Fibroblast of the aortic adventitia (primary cell): ENCODE measurements around the gene RSPH10B2. TPM values are rescaled to one million over a fixed set of nuclear protein-coding genes. Genes with fewer than 3 reads are reported as not detected.
"Not testable (repeated sequence)": the region's sequence is repeated elsewhere in the genome, so short reads cannot be mapped to it uniquely, and the experiment has no call there.

Experiments
- DNase-seq: peaks from one replicate; pipeline ENCODE4 v3.0.0-alpha.2; 2010; ENCODE audit warnings: low read depth
- H3K4me3 ChIP-seq: 2 replicates; pipeline ENCODE4 v1.5.1; 2011; ENCODE audit warnings: low read depth, mild to moderate bottlenecking, control low read depth, low read length, moderate library complexity
- CTCF ChIP-seq: IDR thresholded peaks from 2 replicates; pipeline ENCODE4 v1.5.1; 2011; ENCODE audit warnings: mild to moderate bottlenecking, low read length, control low read depth, inconsistent platforms; ENCODE audit not compliant: insufficient read depth
- total RNA-seq: library from RNA; depleted of rRNA; stranded (reverse); fragments of >200 nt; gene quantifications from 2 replicates; pipeline ENCODE4 v1.2.3, GENCODE V29; 2012; ENCODE audit warnings: low replicate concordance

RSPH10B2 gene
- total RNA-seq, 1 donor: not detected

DNA sequence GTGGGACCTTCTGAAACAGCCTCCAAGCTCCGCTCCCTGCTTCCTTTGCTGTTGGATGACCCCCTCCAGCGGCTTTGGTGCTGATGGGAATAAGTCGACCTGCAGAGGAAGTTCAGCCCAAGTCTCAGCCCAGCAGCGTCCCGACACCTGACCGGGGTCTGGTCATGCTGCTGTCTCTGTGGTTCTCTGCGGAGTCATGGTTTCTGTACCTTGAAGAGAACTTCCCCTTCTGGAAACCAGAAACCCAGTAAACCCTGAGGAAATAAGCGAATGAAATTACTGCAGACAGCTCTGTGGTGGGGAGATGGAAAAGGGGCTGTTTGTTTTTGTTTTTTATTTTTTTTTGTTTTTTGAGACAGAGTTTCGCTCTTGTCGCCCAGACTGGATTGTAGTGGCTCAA is 28.9 kb upstream of the RSPH10B2 start:
- no peak overlapping the region for H3K4me3 ChIP-seq
- no peak for DNase-seq
- no peak for TF ChIP-seq CTCF

DNA sequence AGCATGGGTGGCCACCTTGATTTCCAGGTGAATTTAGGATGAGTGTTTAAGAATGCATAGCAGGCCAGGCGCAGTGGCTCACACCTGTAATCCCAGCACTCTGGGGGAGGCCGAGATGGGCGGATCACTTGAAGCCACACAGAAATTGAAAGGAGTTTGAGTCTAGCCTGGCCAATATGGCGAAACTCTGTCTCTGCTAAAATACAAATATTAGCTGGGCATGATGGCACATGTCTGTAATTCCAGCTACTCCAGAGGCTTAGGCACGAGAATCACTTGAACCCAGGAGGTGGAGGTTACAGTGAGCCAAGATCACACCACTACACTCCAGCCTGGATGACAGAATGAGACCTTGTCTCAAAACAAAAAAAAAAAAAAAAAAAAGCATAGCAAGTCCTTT is 27.6 kb upstream of the RSPH10B2 start:
- H3K4me3 ChIP-seq, DNase-seq: not testable (repeated sequence)

GRCh38 chr7:6727663-6728062 is 26.2 kb upstream of the RSPH10B2 start:
- DNase-seq: no peak
- no peak overlapping the region for H3K4me3 ChIP-seq
- TF ChIP-seq CTCF: no peak

DNA sequence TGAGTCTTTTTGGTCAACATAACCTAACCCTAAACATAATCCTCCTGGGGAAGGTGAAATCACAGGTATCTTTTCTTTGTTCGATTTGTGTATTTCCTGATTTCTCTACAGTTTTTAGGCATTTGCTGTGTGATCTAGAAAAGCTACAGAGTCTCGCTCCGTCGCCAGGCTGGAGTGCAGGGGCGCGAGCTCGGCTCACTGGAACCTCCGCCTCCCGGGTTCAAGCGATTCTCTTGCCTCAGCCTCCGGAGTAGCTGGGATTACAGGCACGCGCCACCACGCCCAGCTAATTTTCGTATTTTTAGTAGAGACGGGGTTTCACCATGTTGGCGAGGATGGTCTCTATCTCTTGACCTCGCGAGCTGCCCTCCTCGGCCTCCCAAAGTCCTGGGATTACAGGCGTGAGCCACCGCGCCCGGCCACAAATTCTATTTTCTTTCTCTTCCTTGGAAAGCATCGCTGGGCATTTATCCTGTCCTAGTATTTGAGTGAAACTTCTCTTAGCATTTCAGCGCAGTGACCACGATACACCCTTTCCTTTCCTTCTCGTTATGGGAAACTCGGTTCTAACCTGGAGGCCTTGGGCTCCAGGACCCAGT is 24.9 kb upstream of the RSPH10B2 start:
- peak overlapping the region; percentile 87 for H3K4me3 ChIP-seq
- not testable (repeated sequence) for DNase-seq

DNA sequence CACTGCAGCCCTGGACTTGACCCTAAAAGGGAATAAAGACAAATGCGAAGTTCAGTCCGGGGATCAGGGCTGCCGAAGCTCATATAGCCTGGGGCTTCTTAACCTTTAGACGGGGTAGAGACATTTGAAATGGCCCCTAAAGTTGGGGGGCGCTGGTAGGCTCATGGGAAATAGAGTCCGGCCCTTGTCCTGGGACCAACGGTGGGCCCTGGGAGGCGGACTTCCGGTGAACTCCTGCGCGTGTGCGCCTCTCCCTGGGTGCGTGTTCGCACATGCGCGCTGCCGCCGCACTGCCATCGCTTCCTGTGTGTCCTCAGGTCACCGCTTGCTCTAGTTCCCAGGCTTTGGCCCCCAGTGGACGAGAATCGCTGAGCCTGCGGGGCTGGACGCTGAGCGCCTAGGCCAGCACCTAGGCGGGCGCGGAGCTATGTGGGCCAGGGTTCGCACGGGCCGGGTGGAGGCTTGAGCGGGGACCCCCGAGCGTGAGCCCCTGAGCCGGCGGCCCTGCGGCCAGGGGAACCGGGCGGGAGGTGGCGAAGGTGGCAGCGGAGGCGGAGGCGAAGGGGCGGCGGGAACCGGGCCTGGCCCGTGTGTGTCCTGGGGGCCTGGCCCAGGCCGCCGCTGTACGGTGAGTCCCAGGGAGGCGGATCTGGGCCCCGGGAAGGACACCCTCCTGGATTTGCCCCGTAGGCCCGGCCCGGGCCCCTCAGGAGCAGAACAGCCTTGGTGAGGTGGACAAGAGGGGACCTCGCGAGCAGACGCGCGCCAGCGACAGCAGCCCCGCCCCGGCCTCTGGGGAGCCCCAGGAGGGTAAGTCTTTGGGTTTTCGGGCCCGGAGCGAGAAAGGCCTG is 24.2 kb upstream of the RSPH10B2 start:
- H3K4me3 ChIP-seq: peak overlapping the region; percentile 87
- TF ChIP-seq CTCF: no peak
- DNase-seq: peak; percentile 91

DNA sequence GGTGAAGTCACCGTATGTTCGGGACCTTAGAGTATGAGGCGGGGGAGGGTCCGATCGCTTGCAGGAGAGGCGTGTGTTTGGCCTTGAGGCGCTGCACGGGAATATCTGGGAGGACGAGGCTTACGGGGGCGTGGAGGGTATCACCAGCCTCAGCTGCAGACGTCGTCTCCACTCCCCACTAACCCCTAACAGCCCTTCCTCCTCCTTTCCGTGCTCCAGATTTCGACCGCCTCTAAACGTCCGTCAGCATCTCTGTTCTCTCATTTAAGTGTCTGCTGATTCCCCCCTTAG is 23.6 kb upstream of the RSPH10B2 start:
- peak overlapping the region; percentile 87 for H3K4me3 ChIP-seq
- no peak for TF ChIP-seq CTCF
- DNase-seq: no peak

DNA sequence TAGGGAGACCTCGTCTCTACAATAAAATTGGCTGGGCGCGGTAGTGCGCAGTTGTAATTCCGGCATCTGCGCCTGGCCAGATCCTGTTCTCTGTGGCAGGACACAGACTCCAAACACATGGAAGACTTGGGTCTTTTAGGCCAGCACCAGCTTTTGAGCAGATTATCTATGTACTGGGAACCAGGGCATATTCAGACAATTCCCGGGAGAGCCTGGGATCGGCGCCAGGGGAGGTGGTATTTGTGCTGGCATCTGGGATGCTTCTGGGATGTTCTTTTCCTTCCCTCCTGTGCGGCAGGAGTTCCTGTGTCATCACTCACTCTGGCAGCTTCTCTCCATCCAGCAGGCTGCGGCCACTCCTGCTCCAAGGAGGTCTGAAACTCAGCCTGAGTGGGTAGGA is 15.5 kb upstream of the RSPH10B2 start:
- not testable (repeated sequence) for DNase-seq, H3K4me3 ChIP-seq

GRCh38 chr7:6744410-6745100 is 9.3 kb upstream of the RSPH10B2 start:
- not testable (repeated sequence) for DNase-seq, H3K4me3 ChIP-seq

DNA sequence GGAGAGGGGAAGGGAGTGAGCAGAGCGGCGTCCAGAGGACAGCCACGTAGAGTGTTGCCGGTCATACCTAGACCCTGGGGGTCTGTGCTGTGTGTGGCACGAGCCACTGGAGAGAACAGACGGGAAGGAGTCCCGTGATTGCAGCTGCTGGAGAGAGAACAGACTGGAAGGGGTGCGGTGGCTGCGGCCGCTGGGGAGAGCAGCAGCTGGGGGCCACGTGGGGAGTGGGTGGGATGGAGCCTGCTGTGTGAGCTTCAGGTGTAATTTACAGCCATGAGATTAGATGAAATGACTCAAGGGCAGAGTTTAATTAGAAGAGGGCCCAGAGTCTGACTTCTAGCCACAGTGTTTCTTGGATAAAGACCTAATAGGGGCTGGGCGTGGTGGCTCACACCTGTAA is 4.6 kb upstream of the RSPH10B2 start:
- DNase-seq, H3K4me3 ChIP-seq: not testable (repeated sequence)

GRCh38 chr7:6750173-6750572 is 3.7 kb upstream of the RSPH10B2 start:
- DNase-seq, H3K4me3 ChIP-seq: not testable (repeated sequence)

- not testable (repeated sequence) for H3K4me3 ChIP-seq, DNase-seq
Measured at GRCh38 chr7:6761186-6761585, 7.3 kb downstream of the RSPH10B2 start.

- not testable (repeated sequence) for DNase-seq, H3K4me3 ChIP-seq
Measured at GRCh38 chr7:6781581-6781980, 27.7 kb downstream of the RSPH10B2 start.

DNA sequence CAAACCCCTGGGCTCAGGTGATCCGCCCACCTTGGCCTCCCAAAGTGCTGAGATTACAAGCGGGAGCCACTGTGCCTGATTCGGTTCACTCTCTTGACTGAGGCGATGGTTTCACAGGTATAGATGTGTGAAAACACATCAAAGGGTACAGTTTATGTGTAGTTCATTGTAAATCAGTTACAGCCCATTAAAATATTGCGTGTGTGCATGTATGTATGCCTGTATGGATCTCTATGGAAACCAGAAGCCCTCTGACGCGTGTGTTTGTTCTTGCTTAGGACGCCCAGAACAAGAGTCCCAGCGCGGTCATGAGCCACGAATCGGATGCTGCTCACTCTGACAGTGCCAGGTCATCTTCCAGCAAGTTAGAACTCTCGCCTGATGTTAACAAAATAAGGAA is 35.5 kb downstream of the RSPH10B2 start:
- H3K4me3 ChIP-seq, DNase-seq: not testable (repeated sequence)
